HG03025 (cell line): ENCODE results near the gene RNF43.

Experiments used
- ATAC-seq: cut with Tn5 transposase; IDR thresholded peaks from one replicate; pipeline ENCODE4 v1.9.1; 2021; ENCODE audit warnings: mild to moderate bottlenecking, moderate library complexity; ENCODE audit not compliant: unreplicated experiment, low FRiP score

Gene RNF43

DNA sequence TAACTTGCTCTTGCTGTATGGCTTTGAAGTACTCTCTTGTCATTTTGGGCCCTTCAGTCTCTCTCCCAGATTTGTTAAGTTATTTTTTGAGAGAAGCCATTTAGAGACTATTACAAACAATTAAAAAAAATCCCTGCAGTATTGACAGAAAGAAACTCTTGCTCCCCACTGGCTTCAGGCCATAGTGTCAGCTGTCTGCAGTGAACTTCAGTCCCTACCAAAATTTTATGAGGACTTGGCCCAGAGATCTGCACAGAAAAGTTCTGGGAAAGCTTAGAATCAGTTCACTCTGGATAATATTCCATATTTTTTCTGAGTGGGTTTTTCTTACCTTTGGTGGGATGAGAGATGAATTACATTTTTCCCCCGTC lies 34.5 kb downstream of the RNF43 start:
- no peak for ATAC-seq

- ATAC-seq, result no peak
Measured at GRCh38 chr17:58382108-58382871, 35.0 kb downstream of the RNF43 start.

DNA sequence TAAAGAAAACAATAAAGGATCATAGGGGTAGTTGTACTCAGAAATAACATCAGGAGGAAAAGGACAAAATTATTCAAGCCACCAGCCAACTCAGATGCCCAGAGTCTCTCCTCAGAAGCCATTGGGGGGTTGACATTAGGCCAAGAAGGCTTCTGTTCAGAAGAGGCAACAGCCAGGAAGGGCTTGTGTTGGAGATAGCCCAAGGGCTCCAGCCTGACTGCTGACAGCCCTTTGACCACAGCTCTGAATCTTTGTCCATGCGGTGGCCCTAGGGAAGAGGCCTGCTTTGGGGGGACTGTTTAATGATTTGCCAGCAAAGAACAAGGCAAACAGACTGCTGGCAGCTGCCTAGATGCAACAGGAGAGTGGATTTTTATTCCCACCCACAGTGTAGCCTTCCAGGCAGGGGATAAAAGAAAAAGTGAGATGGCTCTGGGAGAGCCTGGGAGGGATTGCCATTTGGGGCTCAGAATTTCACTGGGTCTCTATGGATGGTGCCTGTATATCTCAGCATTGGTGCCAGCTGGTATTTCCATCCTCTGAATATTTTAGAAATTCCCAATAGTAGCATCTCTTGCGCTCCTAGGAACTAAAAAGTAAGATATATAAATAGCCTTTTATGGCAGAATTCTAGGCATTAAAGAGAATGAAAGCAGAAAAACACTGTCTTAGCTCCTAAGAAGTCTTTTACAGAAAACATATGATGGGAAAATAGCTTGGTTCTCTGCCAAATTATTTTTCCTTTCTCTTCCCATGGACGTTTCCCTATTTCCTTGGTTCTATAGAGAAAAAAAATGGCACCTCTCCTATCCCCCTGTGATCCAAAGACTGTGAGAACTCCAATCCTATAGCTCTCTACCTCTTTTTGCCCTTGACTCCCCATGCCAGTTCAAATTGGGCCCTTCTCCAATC lies 36.0 kb downstream of the RNF43 start:
- ATAC-seq, result no peak

- no peak for ATAC-seq
Measured at GRCh38 chr17:58380207-58381123, 36.9 kb downstream of the RNF43 start.

GRCh38 chr17:58379511-58379824 lies 37.9 kb downstream of the RNF43 start:
- ATAC-seq, result no peak

DNA sequence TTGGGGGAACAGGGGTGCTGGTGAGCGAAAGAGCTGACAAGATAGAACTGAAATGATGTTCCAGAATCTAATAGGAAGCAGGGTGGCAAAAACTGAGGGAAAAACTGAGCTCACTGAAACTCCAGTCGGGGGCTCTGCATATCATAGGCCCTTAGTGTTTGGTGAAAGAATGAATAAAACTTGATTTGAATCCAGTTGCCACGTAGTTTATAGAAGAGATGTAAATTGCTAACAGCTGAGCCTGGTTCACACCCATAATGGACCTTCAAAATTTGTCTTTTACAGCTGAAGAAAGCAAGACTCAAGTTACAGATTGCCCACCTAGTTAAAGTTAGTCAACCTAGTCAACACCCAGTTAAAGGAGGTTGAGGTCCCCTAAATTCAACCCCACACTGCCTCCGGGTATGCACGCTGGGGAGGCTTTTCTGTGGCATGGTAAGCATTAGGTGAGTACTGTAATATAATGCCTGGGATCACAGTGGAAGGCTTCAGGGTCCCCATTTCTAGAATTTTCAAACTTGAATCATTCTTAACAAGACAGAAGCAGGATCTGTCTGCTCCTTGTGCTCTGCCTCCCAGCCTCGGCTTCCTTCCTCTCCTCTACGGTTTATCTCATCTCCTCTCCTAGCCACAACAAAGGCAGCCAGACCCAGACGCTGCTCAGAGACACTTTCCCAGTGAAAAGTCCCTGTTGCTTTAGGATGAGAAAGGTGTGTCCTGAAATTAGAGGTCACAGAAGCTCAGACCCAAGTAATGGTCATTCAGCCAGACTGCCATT lies 38.4 kb downstream of the RNF43 start:
- ATAC-seq, result no peak

- ATAC-seq, result no peak
Measured at GRCh38 chr17:58377661-58378060, 39.7 kb downstream of the RNF43 start.

DNA sequence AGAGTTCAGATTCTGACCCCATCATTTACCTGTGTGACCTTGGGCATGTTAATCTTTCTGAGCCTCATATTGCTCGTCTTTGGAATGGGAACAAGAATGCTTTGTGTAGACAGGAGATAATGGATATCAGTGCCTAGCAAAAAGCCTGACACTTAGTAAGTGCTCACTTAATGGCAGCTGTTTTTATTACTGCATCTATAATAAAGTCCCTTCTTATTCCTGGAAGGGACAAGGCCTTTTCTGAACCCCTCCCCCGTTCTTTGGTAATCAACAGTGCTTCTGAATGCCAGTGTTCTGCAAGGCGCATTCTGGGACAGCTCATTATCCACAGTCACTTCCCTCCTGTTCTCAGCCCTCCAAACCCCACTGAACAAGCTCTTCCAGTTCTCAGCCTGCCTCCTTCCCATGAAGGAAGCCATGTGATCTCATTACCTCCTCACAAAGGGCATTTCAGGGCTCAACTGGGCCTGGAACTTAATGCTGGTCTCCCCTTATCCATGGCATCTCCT lies 40.2 kb downstream of the RNF43 start:
- no peak for ATAC-seq

DNA sequence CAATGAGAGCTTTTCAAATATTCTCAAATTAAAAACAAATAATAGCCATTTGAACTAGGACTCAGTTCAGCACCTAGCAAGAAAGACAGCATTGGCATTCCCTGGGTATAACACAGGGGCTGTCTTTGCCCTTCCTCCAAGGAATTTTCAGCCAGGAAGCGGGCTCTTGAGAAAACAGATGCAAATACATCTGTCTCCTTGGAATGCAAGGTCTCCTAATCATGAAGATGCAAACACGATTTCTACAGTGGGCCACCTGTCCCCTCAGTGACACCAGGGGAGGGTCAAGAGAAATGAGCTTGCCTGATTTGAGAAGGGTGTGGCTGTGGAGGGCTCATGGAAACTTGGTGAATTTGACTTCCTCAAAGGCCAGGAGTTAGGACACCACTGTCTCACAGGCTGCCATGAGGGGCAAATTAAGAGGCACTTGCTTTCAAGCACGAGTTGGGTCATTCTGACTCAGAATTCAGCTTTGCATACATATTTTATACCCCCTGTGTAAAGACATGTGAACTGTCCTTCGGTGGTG lies 40.8 kb downstream of the RNF43 start:
- no peak for ATAC-seq

GRCh38 chr17:58375811-58376210 lies 41.5 kb downstream of the RNF43 start:
- no peak for ATAC-seq

DNA sequence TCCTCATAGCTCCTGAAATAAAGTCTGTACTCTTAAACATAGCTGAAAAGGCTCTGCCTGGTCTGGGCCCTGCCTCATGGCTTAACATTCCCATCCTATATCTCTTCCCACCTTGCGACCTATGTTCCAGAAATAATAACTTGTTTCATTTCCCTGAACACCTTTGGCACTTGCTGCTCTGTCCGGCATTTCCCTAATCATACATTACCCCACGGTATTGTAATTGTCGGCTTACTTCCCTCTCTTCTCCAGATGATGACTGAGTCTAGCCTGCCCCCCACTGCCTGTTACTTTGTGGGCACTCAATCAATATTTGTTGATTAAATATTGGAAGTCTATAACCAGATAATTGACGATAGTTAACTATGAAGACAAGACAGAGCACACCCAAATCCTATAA lies 42.1 kb downstream of the RNF43 start:
- ATAC-seq, result no peak

DNA sequence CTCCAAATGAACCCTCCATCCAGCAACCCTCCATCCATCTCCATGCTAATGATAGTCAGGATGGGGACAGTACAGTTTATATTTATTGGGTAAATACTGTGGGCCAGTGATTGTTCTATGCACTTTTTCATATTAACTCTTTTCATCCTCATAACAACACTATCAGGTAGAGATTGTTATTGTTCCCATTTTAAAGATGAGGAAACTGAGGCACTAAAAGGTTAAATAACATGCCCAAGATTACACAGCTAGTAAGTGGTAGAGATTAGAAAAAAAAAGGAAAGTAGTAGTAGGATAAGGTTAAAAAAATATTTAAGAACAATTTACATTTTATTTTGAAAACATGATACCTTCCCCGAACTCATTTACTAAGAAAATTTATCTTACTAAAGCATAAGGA lies 43.4 kb downstream of the RNF43 start:
- ATAC-seq, result no peak

DNA sequence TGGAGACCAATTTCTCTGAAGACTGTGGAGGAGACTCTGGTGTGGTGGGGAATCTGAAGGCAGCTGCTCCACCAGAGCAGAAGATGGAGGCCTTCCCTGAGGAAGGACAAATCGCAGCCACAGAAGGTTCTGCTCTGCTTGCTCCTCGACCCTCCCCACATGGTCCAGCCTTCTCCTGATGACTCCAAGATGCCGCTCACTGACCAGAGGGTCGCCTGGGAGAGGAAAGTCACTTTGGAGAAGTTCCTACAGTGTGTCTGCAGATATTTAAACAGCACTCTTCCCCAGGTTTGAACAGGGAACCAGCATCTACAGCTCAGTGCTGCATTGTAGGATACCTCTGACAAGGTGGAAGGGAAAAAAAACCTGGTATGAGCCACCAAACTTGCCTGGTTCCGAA lies 44.3 kb downstream of the RNF43 start:
- no peak for ATAC-seq

DNA sequence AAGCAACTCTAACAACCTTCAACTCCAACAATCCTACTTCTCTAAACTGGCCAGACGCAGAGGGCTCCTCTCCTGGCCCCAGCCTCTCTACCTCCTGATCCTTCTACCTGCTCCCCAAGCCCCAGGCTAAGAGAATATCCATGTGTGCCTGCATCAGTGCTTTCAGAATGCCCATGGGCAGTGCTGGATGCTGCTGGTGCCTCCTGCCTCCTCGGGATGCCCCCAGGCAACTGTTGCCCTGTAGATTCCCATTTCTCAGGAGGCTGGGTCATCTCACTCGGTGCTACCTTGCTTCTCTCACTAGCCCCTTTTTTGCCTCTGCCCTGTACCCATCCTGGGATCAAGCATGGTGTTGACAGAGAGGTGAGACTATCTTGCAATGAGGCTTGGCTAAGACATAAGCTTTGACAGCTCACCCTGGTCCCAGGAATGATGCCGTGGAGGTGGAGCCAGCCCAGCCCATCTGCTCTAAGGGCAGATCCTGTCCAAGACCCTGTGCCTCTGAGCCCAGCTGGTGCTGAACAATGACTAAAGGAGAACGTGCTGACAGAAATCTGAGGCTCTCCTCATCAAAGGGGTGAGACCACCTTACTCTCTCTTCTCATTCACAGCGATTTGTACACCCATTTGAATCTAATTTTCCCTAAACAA lies 45.9 kb downstream of the RNF43 start:
- ATAC-seq, result no peak

DNA sequence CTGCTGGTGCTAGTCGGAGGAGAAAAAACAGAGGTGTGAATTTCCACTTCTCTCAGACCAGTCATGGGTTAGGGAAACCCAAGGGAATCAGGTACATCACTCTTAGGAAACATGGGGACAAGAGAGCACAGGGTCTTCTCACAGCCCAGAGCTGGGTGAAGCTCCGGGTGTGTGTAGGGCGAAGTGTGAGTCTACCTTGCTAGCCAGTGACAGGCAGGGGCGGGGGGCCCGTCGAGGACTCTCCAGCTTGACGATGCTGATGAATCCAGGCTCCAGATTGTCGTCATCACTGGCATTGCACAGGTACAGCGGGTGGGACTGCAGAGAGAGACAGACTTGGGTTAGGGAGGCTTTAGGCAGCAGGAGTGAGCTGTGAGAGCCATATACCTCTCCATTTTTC lies 46.6 kb downstream of the RNF43 start:
- ATAC-seq, result no peak

DNA sequence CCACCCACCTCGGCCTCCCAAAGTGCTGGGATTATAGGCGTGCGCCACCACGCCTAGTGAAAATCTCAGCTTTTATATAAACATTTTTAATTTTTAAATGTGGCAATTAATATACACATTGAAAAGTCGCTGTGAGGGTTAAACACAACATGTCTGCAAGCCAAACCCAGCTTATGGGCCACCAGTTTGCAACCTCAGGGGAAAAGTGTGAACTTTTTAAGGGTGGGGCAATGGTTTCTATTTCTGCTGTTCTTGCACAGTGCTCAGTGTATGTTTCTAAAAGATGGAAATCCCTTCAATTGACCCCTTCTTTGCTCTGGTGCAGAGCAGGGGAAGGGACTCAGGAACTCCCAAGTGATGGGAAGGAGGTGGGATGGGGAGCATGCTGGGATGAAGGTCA lies 47.0 kb downstream of the RNF43 start:
- ATAC-seq, result no peak

GRCh38 chr17:58369214-58370031 lies 47.9 kb downstream of the RNF43 start:
- no peak for ATAC-seq

GRCh38 chr17:58368860-58369213 lies 48.5 kb downstream of the RNF43 start:
- ATAC-seq, result no peak
